Pancreas (tissue), 10 donors: Measurements from ENCODE around the gene AFF1. TPM values are rescaled to one million over a fixed set of nuclear protein-coding genes. Genes with fewer than 3 reads are reported as not detected.
A peak's percentile ranks its signal among the peaks of the same experiment; 100 is the strongest.

Source experiments
- ATAC-seq, 4 donors: fragments of 200-7000 bp; cut with Tn5 transposase; one replicate each; pipeline versions ENCODE4 v1.8.0 to v1.9.1; 2020; ENCODE audit warnings: mild to moderate bottlenecking in 4 of 4, moderate library complexity in 4 of 4
- DNase-seq, 6 donors: peaks; one replicate each; pipeline ENCODE4 v3.0.0-alpha.2; 2020
- FAIRE-seq: peaks from 2 replicates; lab custom pipeline; 2012; peaks lifted over from hg19 to GRCh38; lab: Jason Lieb, UNC
- H3K27ac ChIP-seq, 4 donors: fragments of 200-600 bp; sonication (generic); 1 replicate in 3 of 4; 2 replicates in 1 of 4; pipeline versions ENCODE4 v1.5.0 to v1.8.0; 2020
- H3K27me3 ChIP-seq, 4 donors: fragments of 200-600 bp; one replicate each; pipeline ENCODE4 v1.8.0; 2021
- H3K36me3 ChIP-seq, 3 donors: fragments of 200-600 bp; sonication (generic) in 1 of 3; one replicate each; pipeline versions ENCODE4 v1.5.0 to v1.8.0; 2020 to 2021
- H3K4me1 ChIP-seq, 3 donors: fragments of 200-600 bp; one replicate each; pipeline ENCODE4 v1.8.0; 2021
- H3K4me3 ChIP-seq, 4 donors: fragments of 200-600 bp; sonication (generic) in 2 of 4; one replicate each; pipeline versions ENCODE4 v1.5.0 to v1.8.0; 2020 to 2021
- H3K9me3 ChIP-seq, 4 donors: fragments of 200-600 bp; one replicate each; pipeline ENCODE4 v1.8.0; 2021
- CTCF ChIP-seq, 4 donors: fragments of 200-600 bp; sonication (generic) in 3 of 4; IDR thresholded peaks; one replicate each; pipeline versions ENCODE4 v1.5.0 to v1.8.0; 2021; ENCODE audit warnings: antibody characterized with exemption in 4 of 4
- WGBS, 2 donors: extraction: QIAGEN DNeasy Blood & Tissue Kit; methylation state at CpG; one replicate each; pipeline ENCODE4 v1.1.7; 2013; 5-methylcytosine and 5-hydroxymethylcytosine counted together
- intact Hi-C, 3 donors: fragments of 100-400 bp; cut with DNase I; formaldehyde crosslinking; loops; one replicate each; pipeline versions ENCODE4 v1.11.1 to v1.14.2; 2022
- polyA plus RNA-seq, 2 donors: library from polyadenylated mRNA; stranded (reverse); fragments of 200-250 nt; gene quantifications; one replicate each; pipeline ENCODE4 v1.2.3, GENCODE V29; 2013
- total RNA-seq, 6 donors: library from RNA; stranded (reverse); fragmentation: NEBNext Ultra II Directional in 4 of 6; extraction: Animal tissue kit (Norgen Biotek cat#: 25700) in 4 of 6; gene quantifications; one replicate each; pipeline versions ENCODE4 v1.2.1 to v1.2.4, GENCODE V29; 2021 to 2023
- donor health status: healthy with polysubstance abuse.
- donor health status: DM: no; HTN: no; CAD: no; lungs with moderate emphysema.
- donor health status: DM: no; HTN: no; CAD: no.
- donor health status: control.
- donor health status: control.
- donor health status: Bipolar disorder and iron deficiency.
- donor health status: DM: yes; HTN: yes; CAD: no.
- donor health status: DM: no; HTN: no; CAD: no.
- donor health status: DM: no; HTN: no; CAD: no.
- donor health status: DM: yes; HTN: yes; CAD: no.

The AFF1 gene
- total and polyA plus RNA-seq, 8 donors = 11.8 to 62.0 (median 40.4) TPM

DNA sequence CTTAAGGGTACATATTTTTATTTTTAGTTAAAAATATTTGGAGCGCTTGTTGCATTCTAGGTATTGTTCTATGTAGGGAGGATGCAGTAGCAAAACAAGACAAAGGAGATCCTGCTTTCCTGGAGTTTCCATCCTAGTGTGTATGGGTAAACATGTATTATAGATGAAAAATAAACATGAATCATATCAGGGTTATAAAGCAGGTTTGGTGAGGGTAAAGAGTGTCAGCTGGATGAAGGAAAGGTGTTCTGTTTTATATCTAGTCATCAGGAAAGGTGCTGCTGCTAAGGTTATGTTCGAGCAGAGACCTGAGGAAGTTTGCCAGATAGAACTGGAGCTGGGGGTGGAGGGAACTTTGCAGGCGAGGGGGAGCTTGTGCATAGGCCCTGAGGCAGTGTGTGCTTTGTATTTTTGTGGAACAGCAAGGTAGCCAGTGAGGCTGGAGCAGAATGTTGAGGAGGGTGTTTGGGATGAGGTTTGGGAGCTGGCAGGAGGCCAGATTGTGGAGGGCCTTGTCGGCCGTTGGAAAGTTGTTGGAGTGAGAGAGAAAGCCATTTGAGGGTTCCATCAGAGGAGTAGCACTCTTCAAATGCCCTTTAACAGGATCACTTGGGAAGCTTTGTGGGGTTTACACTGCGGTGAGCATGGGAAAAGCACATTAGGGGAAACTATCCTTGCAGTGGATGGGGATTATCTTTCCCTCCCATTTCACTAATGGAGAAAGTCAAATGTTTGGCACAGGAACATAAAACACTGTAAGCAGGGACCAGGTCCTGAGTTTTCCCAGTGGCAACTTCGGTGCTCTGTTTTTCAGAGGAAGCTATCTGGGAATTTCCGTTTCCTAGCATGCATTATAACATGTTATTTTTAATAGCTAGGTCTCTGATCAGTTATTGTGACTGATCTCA is 35.9 kb downstream of the AFF1 start:
- 42 to 43% methylated on average over 8 of the region's 8 CpGs for WGBS, 2 donors

GRCh38 chr4:86971355-86971683 is 36.5 kb downstream of the AFF1 start:
- H3K36me3 ChIP-seq = no peaks in the 10 kb centered on the region
- H3K4me3 ChIP-seq = no peak overlapping the region
- no peak overlapping the region for H3K27ac ChIP-seq
- no peak for ATAC-seq
- FAIRE-seq = no peak
- no peaks in the 10 kb centered on the region for H3K9me3 ChIP-seq
- TF ChIP-seq CTCF (IDR thresholded peaks at IDR 0.05) = no peak
- peaks cover 23 to 40% (median 34%) of the 10 kb centered on the region in 3 donors for H3K4me1 ChIP-seq
- DNase-seq = no peak
- H3K27me3 ChIP-seq = no peaks in the 10 kb centered on the region
- intact Hi-C loops = no loop called here

More for the DNA sequence above, 35.9 kb downstream of the AFF1 start:
- intact Hi-C loops = no loop called here
- no peak for TF ChIP-seq CTCF (IDR thresholded peaks at IDR 0.05)
- H3K27me3 ChIP-seq = no peaks in the 10 kb centered on the region
- ATAC-seq (no peak), FAIRE-seq (no peak), DNase-seq (no peak)
- no peaks in the 10 kb centered on the region for H3K9me3 ChIP-seq
- H3K4me1 ChIP-seq = peaks cover 23 to 40% (median 34%) of the 10 kb centered on the region in 3 donors
- H3K4me3 ChIP-seq = no peak overlapping the region
- no peaks in the 10 kb centered on the region for H3K36me3 ChIP-seq
- peak overlapping the region in 1 of 4 donors; percentile 15 for H3K27ac ChIP-seq

GRCh38 chr4:86972997-86973396 is 38.2 kb downstream of the AFF1 start:
- Histone ChIP-seq H3K4me3 (peak overlapping the region in 1 of 4 donors; percentile 2), H3K4me1 (peaks cover 34 to 40% (median 34%) of the 10 kb centered on the region in 3 donors), H3K27me3 (no peaks in the 10 kb centered on the region), H3K27ac (peak overlapping the region; percentile 8 to 63 (median 38)), H3K36me3 (no peaks in the 10 kb centered on the region), H3K9me3 (no peaks in the 10 kb centered on the region)
- TF ChIP-seq CTCF (IDR thresholded peaks at IDR 0.05) = no peak
- FAIRE-seq = no peak
- WGBS, 2 donors = 17 to 20% methylated on average over 3 of the region's 3 CpGs
- ATAC-seq = peak; percentile 82 to 95 (median 88)
- peak in 5 of 6 donors; percentile 64 to 88 (median 83) for DNase-seq
- intact Hi-C loops = no loop called here

- H3K4me1 ChIP-seq = peaks cover 34 to 40% (median 34%) of the 10 kb centered on the region in 3 donors
- TF ChIP-seq CTCF (IDR thresholded peaks at IDR 0.05) = no peak
- DNase-seq = no peak
- no peak overlapping the region for H3K4me3 ChIP-seq
- peak overlapping the region in 3 of 4 donors; percentile 8 to 63 (median 58) for H3K27ac ChIP-seq
- intact Hi-C loops = no loop called here
- WGBS, 2 donors = 17 to 20% methylated on average over 4 of the region's 4 CpGs
- H3K36me3 ChIP-seq = no peaks in the 10 kb centered on the region
- H3K27me3 ChIP-seq = no peaks in the 10 kb centered on the region
- no peak for FAIRE-seq
- H3K9me3 ChIP-seq = no peaks in the 10 kb centered on the region
- ATAC-seq = peak in 3 of 4 donors; percentile 8 to 33 (median 17)
Observed at GRCh38 chr4:86973668-86974067, 38.9 kb downstream of the AFF1 start.

GRCh38 chr4:86974551-86974994 is 39.8 kb downstream of the AFF1 start:
- H3K27me3 ChIP-seq = no peaks in the 10 kb centered on the region
- ATAC-seq = no peak
- H3K36me3 ChIP-seq = no peaks in the 10 kb centered on the region
- 76 to 80% methylated on average over 8 of the region's 8 CpGs for WGBS, 2 donors
- peaks cover 34 to 40% (median 34%) of the 10 kb centered on the region in 3 donors for H3K4me1 ChIP-seq
- no peak for TF ChIP-seq CTCF (IDR thresholded peaks at IDR 0.05)
- DNase-seq = no peak
- no peak overlapping the region for H3K27ac ChIP-seq
- intact Hi-C loops = no loop called here
- FAIRE-seq = no peak
- H3K9me3 ChIP-seq = no peaks in the 10 kb centered on the region
- H3K4me3 ChIP-seq = no peak overlapping the region
